NT2/D1 (cell line): ENCODE data around the gene LYZL4.

Source experiments
- SUZ12 ChIP-seq: IDR thresholded peaks from 2 replicates; pipeline ENCODE4 v1.6.1; 2011; ENCODE audit not compliant: insufficient read length, insufficient read depth; ENCODE audit errors: extremely low read depth
- YY1 ChIP-seq: IDR thresholded peaks from 2 replicates; pipeline ENCODE4 v1.6.1; 2011; ENCODE audit not compliant: insufficient read length, insufficient read depth

- no peak for TF ChIP-seq YY1
- TF ChIP-seq SUZ12 = no peak
These were observed 31.4 kb upstream of the LYZL4 start for GRCh38 chr3:42441791-42442190.
